Heart left ventricle (tissue), 16 donors: ENCODE measurements around the gene NASP. TPM values are rescaled to one million over a fixed set of nuclear protein-coding genes. Genes with fewer than 3 reads are reported as not detected.

ENCODE experiments used
- ATAC-seq, 4 donors: fragments of 200-7000 bp; cut with Tn5 transposase; one replicate each; pipeline ENCODE4 v1.9.1; 2020 to 2022; ENCODE audit warnings: moderate library complexity in 4 of 4, mild to moderate bottlenecking in 3 of 4, moderate number of reproducible peaks in 1 of 4
- DNase-seq, 5 donors: peaks; one replicate each; pipeline ENCODE4 v3.0.0-alpha.2; 2020
- H3K27ac ChIP-seq, 12 donors: fragments of 200-600 bp; sonication (generic) in 4 of 12; one replicate each; pipeline versions ENCODE4 v1.5.0 to v1.8.0; 2016 to 2022; ENCODE audit warnings: mild to moderate bottlenecking in 2 of 12
- H3K27me3 ChIP-seq, 9 donors: fragments of 200-600 bp; sonication (generic) in 2 of 9; one replicate each; pipeline versions ENCODE4 v1.5.1 to v1.8.0; 2016 to 2022; ENCODE audit warnings: mild to moderate bottlenecking in 3 of 9
- H3K36me3 ChIP-seq, 9 donors: fragments of 200-600 bp; sonication (generic) in 2 of 9; one replicate each; pipeline versions ENCODE4 v1.5.0 to v1.8.0; 2018 to 2022; ENCODE audit warnings: mild to moderate bottlenecking in 2 of 9
- H3K4me1 ChIP-seq, 12 donors: fragments of 200-600 bp; sonication (generic) in 4 of 12; one replicate each; pipeline versions ENCODE4 v1.5.0 to v1.8.0; 2016 to 2022; ENCODE audit warnings: mild to moderate bottlenecking in 3 of 12
- H3K4me3 ChIP-seq, 12 donors: fragments of 200-600 bp; sonication (generic) in 4 of 12; one replicate each; pipeline versions ENCODE4 v1.5.0 to v1.8.0; 2017 to 2022; ENCODE audit warnings: mild to moderate bottlenecking in 9 of 12, moderate library complexity in 4 of 12
- H3K9me3 ChIP-seq, 12 donors: fragments of 200-600 bp; sonication (generic) in 4 of 12; one replicate each; pipeline versions ENCODE4 v1.5.0 to v1.8.0; 2016 to 2022; ENCODE audit warnings: mild to moderate bottlenecking in 1 of 12
- POLR2A ChIP-seq, 2 donors: fragments of 450-650 bp; IDR thresholded peaks; one replicate each; pipeline ENCODE4 v1.6.1; 2017; ENCODE audit warnings: antibody characterized with exemption in 2 of 2, mild to moderate bottlenecking in 2 of 2, moderate library complexity in 2 of 2
- WGBS, 4 donors: extraction: QIAGEN DNeasy Blood & Tissue Kit in 2 of 4; methylation state at CpG; one replicate each; pipeline versions ENCODE4 v1.1.5 to v1.1.7; 2013 to 2018; 5-methylcytosine and 5-hydroxymethylcytosine counted together
- intact Hi-C, 10 donors: fragments of 100-400 bp; cut with DNase I; formaldehyde crosslinking; loops; one replicate each; pipeline versions ENCODE4 v1.11.1 to v1.14.2; 2022
- polyA plus RNA-seq, 2 donors: library from polyadenylated mRNA; stranded (reverse); fragments of 200-250 nt; gene quantifications; one replicate each; pipeline ENCODE4 v1.2.3, GENCODE V29; 2013
- total RNA-seq, 9 donors: library from RNA; depleted of rRNA in 2 of 9; stranded (reverse); fragments of >200 nt in 2 of 9; fragmentation: NEBNext Ultra II Directional in 3 of 9; extraction: Animal tissue kit (Norgen Biotek cat#: 25700) in 3 of 9; gene quantifications; one replicate each; pipeline versions ENCODE4 v1.1.0 to v1.2.4, GENCODE V29; 2016 to 2023
- TF ChIP-seq, protein P1 (sequence below), 12 donors: fragments of 200-600 bp; sonication (generic) in 4 of 12; IDR thresholded peaks; one replicate each; pipeline versions ENCODE4 v1.5.0 to v1.8.0; 2018 to 2022; ENCODE audit warnings: antibody characterized with exemption in 12 of 12, mild to moderate bottlenecking in 5 of 12
- donor health status: ischemic (EF 13 %, LVEDD 7.1; RV severe dilation, severe dysfunction).
- donor health status: healthy with polysubstance abuse.
- donor health status: DM: no; HTN: yes; CAD: no.
- donor health status: DM: no; HTN: no; CAD: no.
- donor health status: ischemic (EF 25% LVEDD 6.9; RV normal size, moderate dysfunction).
- donor health status: ischemic (EF 25% LVEDD 5.7; RV mildly dilated, moderate dysfunction).
- donor health status: healthy.
- donor health status: DM: yes; HTN: yes; CAD: no.
- donor health status: ischemic (EF 35%, LVEDD 5.7; RV mildly dilated, moderate dysfunction).
- donor health status: nonischemic (EF 11% LVEDD 7.7; RV severe dilation, severe dysfunction).
- donor health status: DM: yes; HTN: yes; CAD: no.
- donor health status: PGD.
- donor health status: ischemic (EF 29% LVEDD 5.4; RV normal size, mild dysfunction).
- donor health status: nonischemic (EF 23%, LVEDD 6.1; RV moderate dilation, normal function).

NASP gene
- total and polyA plus RNA-seq, 11 donors = 24.5 to 86.6 (median 33.9) TPM

DNA sequence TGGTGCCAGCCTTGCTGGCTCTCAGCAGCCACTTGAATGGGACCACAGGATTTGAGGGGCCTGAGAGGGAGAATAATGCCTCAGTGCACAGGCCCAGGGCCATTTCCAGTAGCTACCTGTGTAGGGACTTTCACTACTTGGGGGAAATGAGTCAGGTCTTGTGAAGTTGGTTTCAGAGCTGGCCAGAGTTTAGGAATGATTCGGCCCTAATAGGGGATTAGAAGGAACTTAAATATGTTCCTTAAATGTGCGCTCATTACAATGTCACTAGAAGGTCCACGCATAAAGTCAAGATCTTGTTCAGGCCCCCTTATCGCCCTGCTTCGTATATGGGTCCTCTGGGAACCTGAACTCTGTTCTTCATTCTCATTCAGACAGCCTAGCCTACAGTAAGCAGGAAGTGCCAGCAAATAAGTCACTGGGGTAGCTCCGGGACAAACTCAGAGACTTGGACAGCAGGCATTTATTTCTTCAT, 38.8 kb upstream of the NASP start:
- intact Hi-C loops = no loop called here
- Histone ChIP-seq H3K9me3 (no peaks in the 10 kb centered on the region), H3K27ac (peak overlapping the region in 1 of 12 donors; percentile 89), H3K4me3 (no peak overlapping the region), H3K36me3 (no peaks in the 10 kb centered on the region), H3K4me1 (peaks cover 0 to 54% (median 5%) of the 10 kb centered on the region in 12 donors), H3K27me3 (no peaks in the 10 kb centered on the region)
- 67 to 74% (median 69%) methylated on average over 6 of the region's 6 CpGs for WGBS, 4 donors
- ATAC-seq (no peak), DNase-seq (no peak)
- TF ChIP-seq, protein P1, sequence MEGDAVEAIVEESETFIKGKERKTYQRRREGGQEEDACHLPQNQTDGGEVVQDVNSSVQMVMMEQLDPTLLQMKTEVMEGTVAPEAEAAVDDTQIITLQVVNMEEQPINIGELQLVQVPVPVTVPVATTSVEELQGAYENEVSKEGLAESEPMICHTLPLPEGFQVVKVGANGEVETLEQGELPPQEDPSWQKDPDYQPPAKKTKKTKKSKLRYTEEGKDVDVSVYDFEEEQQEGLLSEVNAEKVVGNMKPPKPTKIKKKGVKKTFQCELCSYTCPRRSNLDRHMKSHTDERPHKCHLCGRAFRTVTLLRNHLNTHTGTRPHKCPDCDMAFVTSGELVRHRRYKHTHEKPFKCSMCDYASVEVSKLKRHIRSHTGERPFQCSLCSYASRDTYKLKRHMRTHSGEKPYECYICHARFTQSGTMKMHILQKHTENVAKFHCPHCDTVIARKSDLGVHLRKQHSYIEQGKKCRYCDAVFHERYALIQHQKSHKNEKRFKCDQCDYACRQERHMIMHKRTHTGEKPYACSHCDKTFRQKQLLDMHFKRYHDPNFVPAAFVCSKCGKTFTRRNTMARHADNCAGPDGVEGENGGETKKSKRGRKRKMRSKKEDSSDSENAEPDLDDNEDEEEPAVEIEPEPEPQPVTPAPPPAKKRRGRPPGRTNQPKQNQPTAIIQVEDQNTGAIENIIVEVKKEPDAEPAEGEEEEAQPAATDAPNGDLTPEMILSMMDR (IDR thresholded peaks at IDR 0.05) = no peak
- TF ChIP-seq POLR2A (IDR thresholded peaks at IDR 0.05) = no peak

DNA sequence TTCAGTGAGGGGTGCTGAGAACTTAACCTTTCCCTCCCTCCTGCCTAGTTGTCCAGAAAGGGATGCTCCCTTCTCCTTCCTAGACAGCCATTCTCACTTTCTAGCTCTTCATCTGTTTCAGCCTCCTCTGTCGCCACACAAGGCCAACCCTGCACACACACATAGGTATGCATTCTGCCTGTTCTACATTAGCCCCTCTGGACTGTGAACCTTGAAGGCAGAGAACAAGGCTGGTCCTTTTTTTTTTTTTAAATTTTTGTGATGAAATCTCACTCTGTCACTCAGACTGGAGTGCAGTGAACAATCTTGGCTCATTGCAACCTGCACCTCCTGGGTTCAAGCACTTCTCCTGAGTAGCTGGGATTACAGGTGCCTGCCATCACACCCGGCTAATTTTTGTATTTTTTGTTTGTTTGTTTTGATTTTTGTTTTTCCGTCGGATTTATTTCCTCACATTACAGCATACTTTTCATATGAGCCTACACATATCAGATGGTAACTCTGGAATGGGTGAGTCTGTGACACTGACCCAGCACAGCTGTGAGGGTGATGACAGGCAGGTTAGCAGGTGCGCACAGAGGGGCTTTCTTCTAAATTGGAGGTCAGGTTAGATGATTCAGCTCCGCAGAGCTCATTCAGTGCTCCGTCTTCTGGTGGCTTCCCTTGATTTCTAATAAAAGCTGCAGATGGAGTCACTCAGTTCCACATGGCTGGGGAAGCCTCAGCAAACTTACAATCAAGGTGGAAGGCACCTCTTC, 38.1 kb upstream of the NASP start:
- ATAC-seq (no peak), DNase-seq (no peak)
- no peaks in the 10 kb centered on the region for H3K27me3 ChIP-seq
- peak overlapping the region in 1 of 12 donors; percentile 89 for H3K27ac ChIP-seq
- H3K36me3 ChIP-seq = no peaks in the 10 kb centered on the region
- no peak for TF ChIP-seq POLR2A (IDR thresholded peaks at IDR 0.05)
- TF ChIP-seq, protein P1 (IDR thresholded peaks at IDR 0.05) = no peak
- WGBS, 4 donors = 87 to 93% (median 89%) methylated on average over 7 of the region's 7 CpGs
- no peaks in the 10 kb centered on the region for H3K9me3 ChIP-seq
- H3K4me1 ChIP-seq = peaks cover 0 to 56% (median 9%) of the 10 kb centered on the region in 12 donors
- intact Hi-C loops = no loop called here
- H3K4me3 ChIP-seq = no peak overlapping the region

DNA sequence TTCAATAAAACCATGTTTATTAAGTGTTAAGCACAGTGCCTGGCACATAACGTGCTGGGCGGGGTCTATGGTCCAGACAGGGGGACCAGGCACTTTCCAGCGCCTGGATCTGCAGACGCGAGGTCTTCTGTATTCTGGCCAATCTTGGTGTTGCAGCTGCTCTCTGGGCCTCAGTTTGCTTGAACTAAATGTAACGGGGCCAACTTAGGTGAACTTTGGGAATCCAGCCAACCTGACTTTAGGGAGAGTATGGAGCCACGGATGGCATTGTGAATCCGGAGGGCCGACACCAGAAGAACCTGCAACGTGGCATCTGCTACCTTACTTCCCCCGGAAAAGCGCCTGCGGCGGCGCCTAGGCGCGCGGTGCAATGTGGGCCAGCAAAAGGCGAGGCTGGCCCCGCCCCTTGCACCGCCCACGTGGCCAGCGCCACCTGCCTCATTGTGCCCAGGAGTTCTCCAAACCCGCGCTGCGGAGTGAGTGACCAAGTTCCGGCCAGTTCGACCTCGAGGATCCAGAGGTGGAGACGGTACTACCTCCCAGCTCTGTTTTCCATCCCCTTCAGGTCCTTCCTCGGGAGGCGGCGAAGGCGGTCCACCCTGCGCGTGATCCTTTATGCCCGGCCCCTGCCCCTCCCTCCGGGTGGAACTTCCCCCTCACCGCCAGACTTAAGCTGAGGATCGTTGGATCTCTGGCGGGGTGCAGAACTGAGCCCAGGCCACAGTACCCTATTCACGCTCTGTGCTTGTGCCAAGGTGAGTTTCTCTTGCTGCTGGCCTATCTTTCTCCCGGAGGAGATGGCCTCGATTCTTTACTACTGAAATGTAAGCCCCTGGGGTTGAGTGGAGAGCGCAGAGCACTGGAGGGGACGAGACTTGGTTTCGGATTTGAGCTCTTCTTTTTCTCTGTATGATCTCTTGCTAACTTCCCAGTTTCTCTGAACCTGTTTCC, 33.2 kb upstream of the NASP start, which contains the start of gene AKR1A1:
TSS of gene AKR1A1 (plus strand) at position 426 of the 951 bp plus-strand sequence. CDS start 10,969 bp downstream, outside the sequence.
- TF ChIP-seq, protein P1 (IDR thresholded peaks at IDR 0.05) = no peak
- peak in 1 of 2 donors; percentile 48 for TF ChIP-seq POLR2A (IDR thresholded peaks at IDR 0.05)
- peaks cover 0 to 32% (median 14%) of the 10 kb centered on the region in 12 donors for H3K4me1 ChIP-seq
- peak within 1 kb of the TSS; percentile 34 to 87 (median 74) for H3K4me3 ChIP-seq
- H3K36me3 ChIP-seq = peaks cover 0 to 33% (median 3%) of the 10 kb centered on the region in 9 donors
- H3K27ac ChIP-seq = peak within 1 kb of the TSS; percentile 64 to 94 (median 87)
- no peaks in the 10 kb centered on the region for H3K9me3 ChIP-seq
- DNase-seq (peak; percentile 85 to 93 (median 90)), ATAC-seq (peak; percentile 96 to 99 (median 98))
- intact Hi-C loops = loop anchor here in 4 of 10 donors (1.0 to 5.0 kb wide), 4 partner anchors 28 to 33 kb away; partner anchors contain the start of gene PRDX1 (in 2 of the 4)
- 1% methylated on average over 39 to 47 of the region's 47 CpGs for WGBS, 4 donors
- no peaks in the 10 kb centered on the region for H3K27me3 ChIP-seq
